Measurements from ENCODE around the gene SLC44A1.

Gene SLC44A1

GRCh38 chr9:105290954-105291353, 46.5 kb downstream of the SLC44A1 start:
- TF ChIP-seq CTCF (IDR thresholded peaks at IDR 0.05; ENCODE audit: extremely low read depth, missing control alignments): no peak
- DNase-seq (ENCODE audit: low spot score): no peak

- TF ChIP-seq CTCF (IDR thresholded peaks at IDR 0.05; ENCODE audit: extremely low read depth, missing control alignments): no peak
- DNase-seq (ENCODE audit: low spot score): no peak
Observed at GRCh38 chr9:105291422-105291859, 47.0 kb downstream of the SLC44A1 start.

- TF ChIP-seq CTCF (IDR thresholded peaks at IDR 0.05; ENCODE audit: extremely low read depth, missing control alignments): no peak
- DNase-seq (ENCODE audit: low spot score): no peak
Observed at GRCh38 chr9:105291938-105292337, 47.5 kb downstream of the SLC44A1 start.

- no peak for DNase-seq (ENCODE audit: low spot score)
- no peak for TF ChIP-seq CTCF (IDR thresholded peaks at IDR 0.05; ENCODE audit: extremely low read depth, missing control alignments)
Observed at GRCh38 chr9:105293408-105293807, 49.0 kb downstream of the SLC44A1 start.

- TF ChIP-seq CTCF (IDR thresholded peaks at IDR 0.05; ENCODE audit: extremely low read depth, missing control alignments): no peak
- no peak for DNase-seq (ENCODE audit: low spot score)
Observed at GRCh38 chr9:105295201-105295550, 50.7 kb downstream of the SLC44A1 start.

- DNase-seq (ENCODE audit: low spot score): no peak
- no peak for TF ChIP-seq CTCF (IDR thresholded peaks at IDR 0.05; ENCODE audit: extremely low read depth, missing control alignments)
Observed at GRCh38 chr9:105295986-105296385, 51.5 kb downstream of the SLC44A1 start.

- TF ChIP-seq CTCF (IDR thresholded peaks at IDR 0.05; ENCODE audit: extremely low read depth, missing control alignments): no peak
Observed at GRCh38 chr9:105296445-105296844, 52.0 kb downstream of the SLC44A1 start.

More at GRCh38 chr9:105296445-105296844, 52.0 kb downstream of the SLC44A1 start:
- DNase-seq (ENCODE audit: low spot score): no peak
